Glomerular visceral epithelial cell (primary cell): ENCODE data around the gene SYTL5.

Experiments
- DNase-seq: peaks from one replicate; pipeline ENCODE4 v3.0.0-alpha.2; 2016; ENCODE audit errors: extremely low spot score

SYTL5 gene

DNA sequence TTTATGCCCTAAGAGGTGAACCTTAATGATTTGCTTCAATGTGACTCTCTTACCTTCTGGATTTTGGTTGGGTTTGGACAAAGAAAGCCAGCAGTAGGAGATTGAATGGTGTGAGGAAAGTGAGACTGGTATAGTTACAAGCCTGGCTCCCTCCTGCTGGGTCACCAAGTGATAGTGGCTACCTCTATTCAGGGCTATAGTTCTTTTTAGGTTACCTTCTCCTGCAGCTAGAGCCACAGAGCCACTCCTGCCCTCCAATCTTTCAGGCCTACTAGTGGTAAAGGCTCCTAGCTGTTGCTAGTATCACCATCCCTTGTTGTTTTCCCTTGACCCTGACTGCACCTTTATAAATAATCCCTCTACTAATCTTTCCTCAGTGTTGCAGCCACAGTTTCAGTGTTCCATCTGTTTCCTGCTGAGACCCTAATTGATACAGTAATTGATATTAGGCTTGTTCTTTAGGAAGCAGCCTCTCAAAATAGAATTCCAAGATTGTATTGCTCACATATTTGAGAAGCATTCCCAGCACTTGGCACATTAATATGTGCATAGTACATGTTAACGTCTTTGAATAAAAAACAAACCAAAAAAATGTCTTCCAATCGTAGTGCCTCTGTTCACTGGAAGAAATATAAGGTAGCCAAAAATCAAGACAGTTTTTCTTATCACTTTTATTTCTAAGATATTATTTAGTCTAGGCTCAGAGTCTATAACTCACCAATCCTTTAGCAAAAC, 132.0 kb downstream of the SYTL5 start:
- no peak for DNase-seq

DNA sequence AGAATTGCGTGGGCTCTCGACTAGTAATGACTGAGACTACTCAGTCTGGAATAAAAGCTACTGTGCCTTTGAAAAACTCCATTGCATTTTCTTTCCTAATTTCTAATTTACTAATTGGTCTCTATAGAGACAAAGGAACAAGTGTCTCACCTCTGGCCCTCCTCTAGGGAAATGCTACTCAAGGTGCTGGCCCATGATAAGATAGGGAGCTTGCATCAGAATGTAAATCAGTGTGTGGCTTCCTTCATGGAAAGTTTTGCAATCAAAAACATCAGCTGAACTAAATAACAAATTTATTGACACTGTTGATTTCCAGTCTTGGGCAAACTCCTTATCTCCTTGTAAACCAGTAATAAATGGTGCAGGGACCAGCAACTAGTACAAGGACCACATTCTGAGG, 132.5 kb downstream of the SYTL5 start:
- no peak for DNase-seq

DNA sequence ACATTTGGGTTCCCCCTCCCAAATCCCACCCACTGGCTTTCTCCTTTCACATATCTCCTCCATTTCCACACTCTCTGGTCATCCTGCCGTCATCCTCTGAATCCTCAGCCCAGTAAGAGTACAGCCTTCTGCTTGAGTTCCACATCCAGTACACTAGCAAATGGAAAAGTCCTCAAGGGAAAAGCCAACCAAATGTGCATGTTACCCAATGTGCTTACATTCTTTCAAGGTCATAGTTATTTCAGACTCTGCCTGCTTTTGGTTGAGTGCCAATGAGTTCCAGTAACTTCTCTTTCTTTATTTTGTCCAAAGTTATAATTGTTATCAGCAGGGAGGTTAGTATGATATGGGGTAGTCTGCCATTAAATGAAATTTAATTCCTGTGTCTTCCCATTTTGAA, 136.3 kb downstream of the SYTL5 start:
- DNase-seq, result no peak

DNA sequence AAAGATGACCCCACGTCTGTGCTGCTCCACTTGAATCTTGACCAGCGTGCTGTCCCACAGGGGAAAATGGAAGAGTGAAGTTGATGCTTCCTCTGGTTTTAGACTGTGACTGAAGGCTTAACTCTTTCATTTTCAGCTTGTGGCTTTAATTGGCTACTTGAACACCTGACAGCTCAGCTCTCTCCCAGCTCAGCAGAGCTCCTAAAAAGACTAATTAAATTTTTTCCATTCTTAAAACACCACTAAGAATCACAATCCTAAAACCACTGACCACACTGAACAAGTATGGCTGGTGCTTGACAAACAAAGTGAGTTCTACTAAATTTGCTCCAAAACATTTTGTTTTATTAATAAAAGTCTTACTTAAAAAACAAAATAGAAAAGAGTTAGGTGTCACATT, 142.7 kb downstream of the SYTL5 start:
- DNase-seq, result no peak

DNA sequence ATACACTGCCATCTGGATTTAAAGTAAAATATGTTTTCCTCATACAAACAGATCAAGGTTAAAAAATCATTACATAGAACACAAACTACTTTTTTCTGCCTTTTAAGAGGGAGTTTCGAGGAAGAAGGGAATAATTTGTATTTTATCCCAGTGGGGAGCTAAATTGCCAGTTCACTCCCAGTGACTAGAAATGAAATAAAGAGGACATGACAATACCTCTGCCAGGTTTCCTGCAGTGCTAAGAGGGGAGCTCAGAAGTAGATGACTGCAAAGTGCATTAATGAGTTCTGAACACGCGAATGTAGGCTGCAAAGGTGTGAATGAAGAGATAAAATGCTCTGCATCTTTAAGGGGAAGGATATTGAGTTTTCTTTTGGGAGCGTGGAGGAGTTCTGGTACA, 144.6 kb downstream of the SYTL5 start:
- no peak for DNase-seq

DNA sequence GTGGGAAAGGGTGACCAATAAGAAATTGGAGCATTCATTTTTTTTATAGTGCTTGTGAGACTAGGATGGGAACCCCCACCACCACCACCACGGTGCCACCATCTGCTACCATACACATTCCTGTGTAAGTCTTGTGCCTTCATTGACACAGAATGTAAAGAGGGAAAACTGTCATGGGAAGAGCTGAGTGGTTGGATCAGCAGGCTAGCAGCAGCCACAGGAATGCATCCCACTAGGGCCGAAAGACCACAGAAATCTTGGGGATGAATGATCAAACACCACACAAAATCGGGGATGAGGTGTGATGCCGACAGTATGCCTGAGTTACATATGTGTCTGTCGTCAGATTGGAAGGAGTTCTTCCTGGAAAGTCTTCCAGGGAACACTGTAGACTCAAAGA, 145.1 kb downstream of the SYTL5 start:
- peak; percentile 86 for DNase-seq

DNA sequence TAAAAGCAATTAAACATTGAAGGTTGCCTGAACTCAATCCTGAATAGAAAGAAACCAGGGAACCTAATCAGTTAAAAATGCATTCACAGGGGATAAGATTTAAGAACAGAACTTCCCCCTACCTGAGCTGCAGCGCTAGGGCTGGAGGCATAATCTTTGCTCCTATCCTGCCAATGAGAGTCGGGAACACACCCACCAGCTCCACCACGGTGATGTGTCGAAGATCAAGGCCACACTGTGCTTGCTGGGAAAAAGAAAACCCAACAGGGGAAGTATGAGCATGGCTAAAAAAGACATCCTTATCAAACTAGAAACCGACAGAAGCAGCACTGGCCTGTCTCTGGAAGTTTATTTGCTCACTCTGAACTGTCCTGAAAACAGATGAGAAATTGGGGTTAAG, 148.0 kb downstream of the SYTL5 start:
- DNase-seq, result no peak

DNA sequence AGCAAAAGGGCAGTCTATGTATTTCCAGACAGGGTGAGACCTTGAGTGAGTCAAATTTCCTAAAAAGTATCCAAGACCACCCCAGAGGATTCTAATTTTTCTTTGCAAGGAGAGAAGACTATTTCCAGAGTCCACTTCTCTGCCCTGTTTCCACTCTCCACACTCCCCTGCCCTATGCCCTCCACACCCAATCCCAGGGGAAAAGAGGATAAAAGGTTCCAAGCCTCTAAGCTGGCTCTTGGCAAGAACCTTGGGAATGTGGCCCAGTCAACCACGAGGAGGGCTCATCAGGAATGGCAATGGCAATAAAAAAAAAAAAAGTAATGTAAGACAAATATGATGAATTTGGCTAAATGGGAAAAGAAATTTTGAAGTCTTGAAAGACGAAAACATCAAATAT, 148.5 kb downstream of the SYTL5 start:
- no peak for DNase-seq

DNA sequence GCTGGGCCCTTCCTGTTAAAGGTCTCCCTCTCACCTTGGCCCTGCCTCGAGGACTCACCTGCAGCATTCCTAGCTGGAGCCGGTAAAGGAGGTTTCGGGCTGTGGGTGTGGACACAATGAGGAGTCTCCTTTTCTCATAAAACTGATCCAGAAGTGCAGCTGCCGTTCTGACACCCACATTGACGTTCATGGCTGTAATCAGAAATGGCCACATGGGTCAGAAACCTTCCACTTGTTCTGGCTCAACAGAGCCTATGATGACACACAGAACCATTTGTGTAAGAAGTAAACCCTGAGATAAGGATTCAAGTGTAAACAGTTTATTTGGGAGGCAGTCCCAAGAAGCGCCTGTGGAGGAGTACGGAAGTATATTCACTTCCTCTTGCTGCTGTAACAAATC, 150.5 kb downstream of the SYTL5 start:
- DNase-seq, result no peak

DNA sequence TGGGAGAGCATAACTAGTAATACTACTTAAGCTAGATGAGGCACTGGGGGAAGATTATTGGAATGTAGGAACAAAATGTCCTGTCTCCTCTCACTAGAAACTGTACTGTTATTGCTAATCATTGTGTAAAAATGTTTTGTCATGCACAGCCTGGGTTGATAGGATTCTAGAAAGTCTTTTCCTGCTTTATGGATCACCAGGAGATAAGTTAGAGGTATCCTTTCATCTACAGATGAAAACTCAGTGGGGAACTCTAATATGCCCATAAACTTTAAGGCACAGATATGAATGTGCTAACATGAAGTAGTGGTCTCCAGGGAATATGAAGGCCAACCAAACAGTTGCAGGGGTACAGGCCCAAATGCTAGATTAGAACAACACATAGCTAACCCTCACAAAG, 156.8 kb downstream of the SYTL5 start:
- no peak for DNase-seq

DNA sequence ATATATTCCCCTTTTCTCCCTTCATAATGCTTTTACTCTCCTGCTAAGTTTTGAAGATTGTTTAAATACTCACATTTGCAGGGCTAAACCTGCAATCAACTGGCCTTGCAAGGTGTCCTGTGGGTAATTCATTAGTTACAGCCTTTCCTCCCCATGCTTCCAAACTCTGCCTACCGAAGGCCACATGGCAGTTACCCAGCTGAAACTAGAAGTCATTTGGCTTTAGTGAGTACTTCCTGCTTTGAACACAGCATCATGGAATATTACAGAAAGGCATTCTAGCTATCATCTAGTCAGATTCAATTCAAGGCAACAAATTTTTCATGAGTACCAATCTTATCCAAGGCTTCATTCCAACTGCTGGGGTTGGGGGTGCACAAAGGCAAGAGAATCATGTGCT, 158.7 kb downstream of the SYTL5 start:
- DNase-seq, result no peak

DNA sequence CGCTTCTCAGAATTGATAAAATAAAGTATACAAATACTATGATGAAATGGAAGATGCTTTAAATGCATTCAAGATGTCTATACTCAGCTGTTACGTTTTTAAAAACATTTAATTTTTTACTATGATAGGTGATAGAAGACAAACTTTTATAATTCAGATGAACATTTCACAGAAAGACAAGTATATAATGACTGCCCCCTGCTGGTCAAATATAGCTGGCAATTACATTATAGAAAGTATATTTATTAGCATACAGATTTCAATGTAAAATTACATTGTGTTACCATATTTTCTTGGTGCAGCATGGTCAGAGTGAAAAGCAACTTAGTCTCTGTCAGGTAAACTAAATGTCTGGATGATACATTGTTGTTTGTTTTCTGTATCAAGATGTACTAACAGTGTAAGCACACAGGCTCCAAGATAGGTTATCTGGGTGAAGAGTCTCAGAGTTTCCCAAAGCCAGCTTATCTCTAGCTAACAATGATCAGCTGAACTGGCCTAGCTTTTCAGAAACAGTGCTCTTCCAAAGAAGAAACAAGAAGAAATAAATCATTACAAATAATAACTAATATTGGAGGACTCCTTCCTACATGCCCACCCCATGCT, 160.2 kb downstream of the SYTL5 start:
- peak; percentile 19 for DNase-seq

DNA sequence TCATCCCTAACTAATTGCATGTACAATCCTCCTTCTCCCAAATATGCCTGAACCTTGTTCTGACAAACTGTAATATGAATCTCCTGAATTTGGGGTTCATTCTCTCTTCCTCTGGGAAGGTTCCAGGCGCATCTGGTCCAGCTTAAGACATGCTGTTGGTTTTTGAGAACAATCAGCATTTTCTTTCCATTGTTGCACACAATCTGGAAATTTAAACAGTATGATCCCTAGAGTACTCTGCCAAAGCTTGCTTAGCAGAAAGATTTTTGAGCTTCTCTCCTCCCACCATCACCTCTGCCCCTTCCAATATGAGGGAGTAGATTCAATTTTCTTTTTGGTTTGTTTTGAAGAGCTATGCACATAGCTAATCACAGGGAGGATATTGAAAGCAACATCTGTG, 164.2 kb downstream of the SYTL5 start:
- DNase-seq, result no peak

DNA sequence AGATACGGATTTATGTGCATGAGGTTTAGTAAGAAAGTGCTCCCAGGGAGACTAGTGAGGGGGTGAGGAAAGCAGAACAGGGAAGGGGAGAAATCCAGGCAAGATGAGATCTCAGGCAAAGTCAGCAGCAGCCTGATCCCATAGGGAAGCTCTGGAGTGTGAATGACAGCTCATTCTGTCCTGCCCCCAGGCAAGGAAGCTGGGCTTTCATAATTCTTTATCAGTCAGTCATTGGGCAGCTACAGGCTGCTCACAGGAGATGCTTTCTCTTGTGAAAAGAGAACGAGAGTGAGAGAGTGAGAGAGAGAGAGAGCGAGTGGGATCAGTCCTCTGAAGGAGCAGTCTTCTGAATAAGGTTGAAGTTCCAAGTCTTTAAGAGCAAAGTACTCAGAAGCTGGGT, 166.2 kb downstream of the SYTL5 start:
- no peak for DNase-seq

DNA sequence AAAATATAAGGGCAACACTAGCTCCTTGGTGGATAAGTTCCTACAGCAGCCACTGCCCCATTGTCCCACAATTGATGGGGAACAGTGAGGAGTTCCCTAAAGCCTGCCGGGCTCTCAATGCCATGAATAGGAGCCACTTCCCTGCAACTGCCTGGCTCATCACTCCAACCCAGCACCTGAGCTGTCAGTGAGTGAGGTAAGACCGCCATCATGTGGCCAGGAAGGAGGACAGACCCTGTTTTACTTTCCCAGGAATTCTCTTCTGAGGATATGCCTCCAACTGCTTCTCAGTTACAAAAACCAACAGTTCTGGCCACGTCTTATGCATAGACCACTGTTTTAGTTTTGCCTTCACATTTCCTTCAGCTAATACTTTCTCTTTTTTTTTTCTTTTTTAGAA, 168.8 kb downstream of the SYTL5 start:
- peak; percentile 56 for DNase-seq

DNA sequence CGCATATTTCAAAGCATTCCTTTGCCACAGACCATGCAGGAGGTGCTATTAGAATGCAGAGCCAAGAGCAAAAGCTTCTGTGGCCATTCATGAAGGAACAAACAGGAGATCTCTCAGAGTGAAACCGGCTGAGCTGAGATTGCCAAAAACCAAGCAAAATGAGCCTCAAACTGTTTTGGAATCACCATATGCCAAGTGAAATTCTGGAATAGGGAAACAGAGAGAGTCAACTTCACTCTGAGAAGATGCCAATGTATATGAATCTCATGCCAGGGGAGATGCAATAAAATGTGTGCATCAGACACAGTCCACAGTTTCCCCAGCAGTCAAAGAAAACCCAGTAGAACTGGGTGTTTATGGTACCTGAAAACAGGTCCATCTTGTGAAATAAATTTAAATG, 172.0 kb downstream of the SYTL5 start:
- DNase-seq, result no peak
